Transverse colon (tissue), 4 donors: ENCODE measurements around the gene TMEM14C. TPM values are rescaled to one million over a fixed set of nuclear protein-coding genes. Genes with fewer than 3 reads are reported as not detected.

Source experiments
- DNase-seq: peaks from one replicate; pipeline ENCODE4 v3.0.0-alpha.2; 2019
- H3K27ac ChIP-seq, 4 donors: fragments of 200-600 bp; sonication (generic); 2 replicates each; pipeline ENCODE4 v1.5.1; 2016 to 2018; ENCODE audit warnings: inconsistent platforms in 4 of 4
- H3K27me3 ChIP-seq: fragments of 200-600 bp; sonication (generic); 2 replicates; pipeline ENCODE4 v1.5.1; 2017; ENCODE audit warnings: inconsistent platforms
- H3K36me3 ChIP-seq, 4 donors: fragments of 200-600 bp; sonication (generic); 2 replicates each; pipeline ENCODE4 v1.5.1; 2017 to 2019; ENCODE audit warnings: inconsistent platforms in 4 of 4
- H3K4me1 ChIP-seq, 4 donors: fragments of 200-600 bp; sonication (generic); 2 replicates each; pipeline ENCODE4 v1.5.1; 2017 to 2020; ENCODE audit warnings: inconsistent platforms in 4 of 4
- H3K4me3 ChIP-seq, 4 donors: fragments of 200-600 bp; sonication (generic); 1 replicate in 1 of 4; 2 replicates in 3 of 4; pipeline versions ENCODE4 v1.5.1 to v1.6.1; 2017 to 2019; ENCODE audit warnings: inconsistent platforms in 4 of 4
- H3K9me3 ChIP-seq, 2 donors: fragments of 200-600 bp; sonication (generic); 2 replicates each; pipeline ENCODE4 v1.5.1; 2017 to 2019; ENCODE audit warnings: inconsistent platforms in 2 of 2
- EP300 ChIP-seq: sonication (generic); formaldehyde crosslinking; IDR thresholded peaks from one replicate; pipeline ENCODE4 v1.6.1; 2017; ENCODE audit warnings: antibody characterized with exemption, low read depth
- POLR2A ChIP-seq: fragments of 450-650 bp; IDR thresholded peaks from one replicate; pipeline ENCODE4 v1.6.1; 2016; ENCODE audit warnings: antibody characterized with exemption, mild to moderate bottlenecking, moderate library complexity
- POLR2AphosphoS5 ChIP-seq, 3 donors: sonication (generic); formaldehyde crosslinking; IDR thresholded peaks; one replicate each; pipeline ENCODE4 v1.6.1; 2016; ENCODE audit warnings: antibody characterized with exemption in 3 of 3
- WGBS, 2 donors: methylation state at CpG; one replicate each; pipeline ENCODE4 v1.1.5; 2018; ENCODE audit warnings: low coverage in 1 of 2; 5-methylcytosine and 5-hydroxymethylcytosine counted together
- in situ Hi-C, 4 donors: fragments of 200-750 bp; cut with MboI; loops; one replicate each; pipeline versions ENCODE4 v1.15.0 to v1.15.1; 2017; ENCODE audit warnings: low sequenced_read_pairs in 3 of 4, low pct_ligation_motif_present in 1 of 4, low pct_unique_long_range_greater_than_20kb in 1 of 4
- intact Hi-C: fragments of 100-400 bp; cut with DNase I; formaldehyde crosslinking; loops from one replicate; pipeline ENCODE4 v1.15.1; 2023; ENCODE audit warnings: low total_unique reads
- total RNA-seq, 4 donors: library from RNA; depleted of rRNA; stranded (reverse); fragments of >200 nt; gene quantifications; one replicate each; pipeline ENCODE4 v1.1.0, GENCODE V29; 2016
- TF ChIP-seq, protein P1 (sequence below), 5 experiments: fragments of 200-600 bp in 3 of 5; fragments of 450-650 bp in 2 of 5; sonication (generic) in 3 of 5; IDR thresholded peaks; 1 replicate in 2 of 5; 2 replicates in 3 of 5; pipeline ENCODE4 v1.5.1; 2016 to 2017; ENCODE audit warnings: antibody characterized with exemption in 5 of 5, inconsistent platforms in 3 of 5, mild to moderate bottlenecking in 2 of 5, moderate library complexity in 1 of 5

TMEM14C gene
- total RNA-seq, 4 donors from 2014 or later: 9.7 to 125 (median 60.0) TPM

DNA sequence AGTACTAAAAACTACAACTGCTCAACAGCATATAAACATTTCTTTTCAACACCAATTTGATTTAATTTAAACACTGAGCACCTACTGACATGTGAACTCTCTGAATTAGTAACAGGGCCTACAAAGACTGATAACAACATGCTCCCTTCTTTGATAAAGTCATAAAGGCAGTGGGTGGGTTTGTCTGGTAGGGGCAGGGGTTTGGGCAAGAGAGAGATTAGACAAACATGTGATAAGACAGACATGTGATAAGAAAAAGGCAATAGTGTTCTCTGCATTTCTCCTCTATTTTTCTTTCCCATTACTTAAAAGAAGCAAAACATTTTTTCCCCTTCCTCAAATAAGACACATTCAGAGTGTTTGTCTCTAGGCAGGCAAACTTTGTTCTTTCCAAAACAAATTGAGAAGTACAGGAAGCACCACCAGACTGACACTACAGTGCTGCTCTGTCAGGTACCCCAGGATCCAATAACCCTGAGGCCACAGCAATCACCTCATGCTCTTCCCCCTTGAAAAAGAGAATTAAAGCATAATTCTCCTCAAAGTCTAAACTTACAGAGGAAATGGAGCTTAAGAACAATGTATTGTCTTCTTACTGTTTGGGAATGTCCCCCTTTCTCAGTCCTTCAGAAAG, 40.4 kb upstream of the TMEM14C start:
- no peak for TF ChIP-seq POLR2A
- no peak for TF ChIP-seq EP300
- TF ChIP-seq POLR2AphosphoS5 (IDR thresholded peaks at IDR 0.05): no peak
- TF ChIP-seq, protein P1, sequence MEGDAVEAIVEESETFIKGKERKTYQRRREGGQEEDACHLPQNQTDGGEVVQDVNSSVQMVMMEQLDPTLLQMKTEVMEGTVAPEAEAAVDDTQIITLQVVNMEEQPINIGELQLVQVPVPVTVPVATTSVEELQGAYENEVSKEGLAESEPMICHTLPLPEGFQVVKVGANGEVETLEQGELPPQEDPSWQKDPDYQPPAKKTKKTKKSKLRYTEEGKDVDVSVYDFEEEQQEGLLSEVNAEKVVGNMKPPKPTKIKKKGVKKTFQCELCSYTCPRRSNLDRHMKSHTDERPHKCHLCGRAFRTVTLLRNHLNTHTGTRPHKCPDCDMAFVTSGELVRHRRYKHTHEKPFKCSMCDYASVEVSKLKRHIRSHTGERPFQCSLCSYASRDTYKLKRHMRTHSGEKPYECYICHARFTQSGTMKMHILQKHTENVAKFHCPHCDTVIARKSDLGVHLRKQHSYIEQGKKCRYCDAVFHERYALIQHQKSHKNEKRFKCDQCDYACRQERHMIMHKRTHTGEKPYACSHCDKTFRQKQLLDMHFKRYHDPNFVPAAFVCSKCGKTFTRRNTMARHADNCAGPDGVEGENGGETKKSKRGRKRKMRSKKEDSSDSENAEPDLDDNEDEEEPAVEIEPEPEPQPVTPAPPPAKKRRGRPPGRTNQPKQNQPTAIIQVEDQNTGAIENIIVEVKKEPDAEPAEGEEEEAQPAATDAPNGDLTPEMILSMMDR (IDR thresholded peaks at IDR 0.05): no peak

DNA sequence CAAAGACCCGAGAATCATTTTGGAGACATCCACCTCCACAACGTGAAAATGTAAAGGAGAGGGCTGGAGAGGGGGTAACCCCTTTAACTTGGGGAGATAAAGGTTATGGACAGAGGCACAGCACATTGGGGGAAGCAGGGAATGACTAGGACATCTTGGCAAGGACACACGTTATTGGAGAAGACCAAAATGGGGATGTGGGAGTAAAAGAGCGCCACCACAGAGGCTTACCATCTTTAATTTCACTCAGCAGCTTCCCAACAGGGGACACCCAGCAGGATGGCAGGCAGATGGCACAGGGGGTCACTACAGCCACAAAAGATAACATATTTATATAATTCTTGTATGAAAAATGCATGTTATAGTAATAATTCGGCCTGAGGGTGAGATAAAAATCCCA, 38.3 kb upstream of the TMEM14C start:
- no peak overlapping the region for H3K27ac ChIP-seq
- no peak for DNase-seq
- intact Hi-C loops: no loop called here
- WGBS, 2 donors: 64 to 68% methylated on average over 5 of the region's 5 CpGs
- no peaks in the 10 kb centered on the region for H3K27me3 ChIP-seq
- no peak overlapping the region for H3K4me3 ChIP-seq
- in situ Hi-C loops: no loop called here
- no peaks in the 10 kb centered on the region for H3K9me3 ChIP-seq
- TF ChIP-seq POLR2AphosphoS5 (IDR thresholded peaks at IDR 0.05) (no peak), POLR2A (no peak), EP300 (no peak)
- TF ChIP-seq, protein P1 (IDR thresholded peaks at IDR 0.05): no peak
- no peaks in the 10 kb centered on the region for H3K4me1 ChIP-seq
- no peaks in the 10 kb centered on the region for H3K36me3 ChIP-seq

More for the DNA sequence above, 40.4 kb upstream of the TMEM14C start:
- DNase-seq: no peak
- intact Hi-C loops: no loop called here
- H3K27ac ChIP-seq: no peak overlapping the region
- no peak overlapping the region for H3K4me3 ChIP-seq
- no peaks in the 10 kb centered on the region for H3K36me3 ChIP-seq
- no peaks in the 10 kb centered on the region for H3K9me3 ChIP-seq
- in situ Hi-C loops: no loop called here
- H3K27me3 ChIP-seq: no peaks in the 10 kb centered on the region
- H3K4me1 ChIP-seq: peaks cover 0 to 3% (median 0%) of the 10 kb centered on the region in 4 donors

DNA sequence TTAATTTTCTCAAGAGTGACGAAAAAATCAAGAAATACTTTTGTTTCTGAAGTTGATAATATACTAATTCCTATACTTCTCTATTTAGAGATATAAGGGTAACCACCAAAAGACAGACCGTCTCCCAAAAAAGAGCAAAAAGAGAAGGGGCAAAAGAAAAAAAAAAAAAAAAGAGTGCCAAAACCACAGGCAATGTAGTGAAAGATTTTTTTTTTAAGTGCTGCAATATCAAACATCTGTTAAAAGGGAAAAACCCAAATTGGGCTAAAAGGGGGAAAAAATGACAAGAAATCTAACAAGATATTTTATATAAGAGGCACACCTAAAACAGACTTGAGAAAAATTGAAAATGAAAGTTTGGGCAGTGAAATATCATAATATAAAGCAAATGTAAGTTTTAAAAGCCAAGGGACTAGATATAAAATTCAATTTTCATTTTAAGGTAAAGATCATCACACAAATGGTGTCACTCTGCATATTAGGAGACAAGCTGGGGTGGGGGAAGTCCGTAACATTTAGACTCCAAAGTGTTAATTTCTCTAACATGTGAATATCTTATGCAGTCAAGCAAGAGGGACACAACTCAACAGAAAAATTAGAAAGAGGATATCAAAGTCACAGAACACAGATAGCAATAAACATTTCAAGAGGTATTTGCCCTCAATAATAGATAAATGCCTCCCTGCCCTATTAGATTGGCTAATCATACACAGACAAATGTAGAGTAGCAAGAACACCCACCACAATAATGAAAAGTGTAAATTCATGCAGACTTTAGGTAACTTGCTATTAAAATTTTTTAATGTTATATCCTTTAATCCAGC, 37.6 kb upstream of the TMEM14C start:
- Histone ChIP-seq H3K27me3 (no peaks in the 10 kb centered on the region), H3K4me3 (no peak overlapping the region), H3K27ac (no peak overlapping the region), H3K36me3 (no peaks in the 10 kb centered on the region), H3K4me1 (no peaks in the 10 kb centered on the region), H3K9me3 (no peaks in the 10 kb centered on the region)
- intact Hi-C loops (no loop called here), in situ Hi-C loops (no loop called here)
- no peak for DNase-seq
- TF ChIP-seq POLR2AphosphoS5 (IDR thresholded peaks at IDR 0.05) (no peak), POLR2A (no peak), EP300 (no peak)
- TF ChIP-seq, protein P1 (IDR thresholded peaks at IDR 0.05): no peak
- WGBS, 2 donors: 65 to 76% methylated on average over 2 to 3 of the region's 3 CpGs

DNA sequence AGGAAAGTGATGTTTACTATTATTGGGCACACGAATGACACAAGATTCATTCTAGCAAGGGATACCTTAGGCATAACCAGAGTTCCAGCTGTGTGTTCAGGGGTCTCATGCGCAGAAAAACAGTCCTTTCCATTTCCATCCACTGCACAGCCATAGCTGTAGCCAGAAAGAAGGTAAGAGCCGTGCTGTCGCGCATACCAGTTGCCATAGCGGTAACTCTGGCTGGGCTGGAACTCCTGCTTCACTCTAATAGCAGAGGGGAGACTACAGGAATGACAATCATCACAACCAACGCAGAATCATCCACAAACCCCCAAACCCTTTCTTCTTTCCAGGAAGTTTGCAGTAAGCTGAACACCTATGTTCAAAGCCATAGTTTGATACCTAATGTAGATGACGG, 36.0 kb upstream of the TMEM14C start:
- 67 to 78% methylated on average over 1 to 8 of the region's 8 CpGs for WGBS, 2 donors
- no peak overlapping the region for H3K27ac ChIP-seq
- H3K36me3 ChIP-seq: no peaks in the 10 kb centered on the region
- in situ Hi-C loops (no loop called here), intact Hi-C loops (no loop called here)
- DNase-seq: no peak
- TF ChIP-seq POLR2A (no peak), EP300 (no peak), POLR2AphosphoS5 (IDR thresholded peaks at IDR 0.05) (no peak)
- TF ChIP-seq, protein P1 (IDR thresholded peaks at IDR 0.05): no peak
- no peaks in the 10 kb centered on the region for H3K27me3 ChIP-seq
- H3K9me3 ChIP-seq: no peaks in the 10 kb centered on the region
- no peaks in the 10 kb centered on the region for H3K4me1 ChIP-seq
- no peak overlapping the region for H3K4me3 ChIP-seq
